ENCODE data around the gene CD44. TPM values are rescaled to one million over a fixed set of nuclear protein-coding genes. Genes with fewer than 3 reads are reported as not detected.

The CD44 gene
- total RNA-seq, 4 donors from 2014 or later: 212 to 292 (median 275) TPM

- intact Hi-C loops (cut with DNase I): loop anchor here (10.0 kb wide), 1 partner anchor 313 kb away; no protein-coding TSS in a partner anchor
- Histone ChIP-seq H3K36me3 (no peaks in the 10 kb centered on the region), H3K9me3 (peaks cover 0 to 5% (median 2%) of the 10 kb centered on the region in 4 donors), H3K4me3 (no peak overlapping the region), H3K27me3 (no peaks in the 10 kb centered on the region), H3K27ac (replicated peaks in 1 of 4) (peak overlapping the region in 2 of 4 donors; percentile 15 to 48), H3K4me1 (peaks cover 0 to 44% (median 41%) of the 10 kb centered on the region in 4 donors)
- no peak for DNase-seq (ENCODE audit: extremely low spot score)
- TF ChIP-seq POLR2AphosphoS5 (IDR thresholded peaks at IDR 0.05): no peak
- TF ChIP-seq CTCF (IDR thresholded peaks at IDR 0.05): no peak
- no peak for TF ChIP-seq POLR2A (IDR thresholded peaks at IDR 0.05; ENCODE audit: low read depth)
- TF ChIP-seq EP300 (IDR thresholded peaks at IDR 0.05): no peak
- WGBS: 70% methylated on average over 1 of the region's 1 CpG
These were observed 98.4 kb downstream of the CD44 start for GRCh38 chr11:35237351-35237750.

- Histone ChIP-seq H3K36me3 (no peaks in the 10 kb centered on the region), H3K27ac (replicated peaks in 1 of 4) (peak overlapping the region in 2 of 4 donors; percentile 15 to 48), H3K27me3 (no peaks in the 10 kb centered on the region), H3K4me3 (no peak overlapping the region), H3K9me3 (peaks cover 0 to 5% (median 2%) of the 10 kb centered on the region in 4 donors), H3K4me1 (peaks cover 0 to 43% (median 40%) of the 10 kb centered on the region in 4 donors)
- WGBS: 66% methylated on average over 15 of the region's 15 CpGs
- no peak for DNase-seq (ENCODE audit: extremely low spot score)
- peak; percentile 44 to 59 (median 51) for TF ChIP-seq CTCF (IDR thresholded peaks at IDR 0.05)
- no peak for TF ChIP-seq POLR2AphosphoS5 (IDR thresholded peaks at IDR 0.05)
- intact Hi-C loops (cut with DNase I): loop anchor here (10.0 kb wide), 1 partner anchor 313 kb away; no protein-coding TSS in a partner anchor
These were observed 99.1 kb downstream of the CD44 start for GRCh38 chr11:35237860-35238715.

- Histone ChIP-seq H3K27me3 (no peaks in the 10 kb centered on the region), H3K4me1 (peaks cover 0 to 38% (median 34%) of the 10 kb centered on the region in 4 donors), H3K36me3 (no peaks in the 10 kb centered on the region), H3K9me3 (peaks cover 0 to 5% (median 2%) of the 10 kb centered on the region in 4 donors), H3K4me3 (no peak overlapping the region), H3K27ac (replicated peaks in 1 of 4) (peak overlapping the region in 2 of 4 donors; percentile 11 to 36)
- 89% methylated on average over 1 of the region's 1 CpG for WGBS
- intact Hi-C loops (cut with DNase I): loop anchor here (10.0 kb wide), 1 partner anchor 314 kb away; no protein-coding TSS in a partner anchor
- no peak for DNase-seq (ENCODE audit: extremely low spot score)
- no peak for TF ChIP-seq POLR2A (IDR thresholded peaks at IDR 0.05; ENCODE audit: low read depth)
- no peak for TF ChIP-seq POLR2AphosphoS5 (IDR thresholded peaks at IDR 0.05)
- TF ChIP-seq CTCF (IDR thresholded peaks at IDR 0.05): no peak
- TF ChIP-seq EP300 (IDR thresholded peaks at IDR 0.05): no peak
These were observed 99.9 kb downstream of the CD44 start for GRCh38 chr11:35238882-35239281.

GRCh38 chr11:35239471-35240075 is 100.6 kb downstream of the CD44 start:
- intact Hi-C loops (cut with DNase I): loop anchor here (10.0 kb wide), 1 partner anchor 315 kb away; no protein-coding TSS in a partner anchor
- Histone ChIP-seq H3K27ac (replicated peaks in 1 of 4) (peak overlapping the region in 2 of 4 donors; percentile 11 to 36), H3K9me3 (peaks cover 0 to 4% (median under 1%) of the 10 kb centered on the region in 4 donors), H3K4me1 (peaks cover 0 to 38% (median 34%) of the 10 kb centered on the region in 4 donors), H3K4me3 (no peak overlapping the region), H3K27me3 (no peaks in the 10 kb centered on the region), H3K36me3 (no peaks in the 10 kb centered on the region)
- WGBS: 64% methylated on average over 4 of the region's 4 CpGs
- DNase-seq (ENCODE audit: extremely low spot score): no peak
- no peak for TF ChIP-seq CTCF (IDR thresholded peaks at IDR 0.05)
- no peak for TF ChIP-seq POLR2AphosphoS5 (IDR thresholded peaks at IDR 0.05)
- TF ChIP-seq EP300 (IDR thresholded peaks at IDR 0.05): no peak
- no peak for TF ChIP-seq POLR2A (IDR thresholded peaks at IDR 0.05; ENCODE audit: low read depth)
